Endothelial cell of umbilical vein (primary cell): ENCODE data around the gene INKA2. TPM values are rescaled to one million over a fixed set of nuclear protein-coding genes. Genes with fewer than 3 reads are reported as not detected.

Source experiments
- BruUV-seq: library from RNA; stranded (reverse); fragments of 400-500 nt; replicated peaks from 2 replicates; lab custom pipeline; 2021; lab: Mats Ljungman, UMichigan
- CTCF ChIA-PET: fragments of 300-600, 350-600 bp; sonication (Branson Sonifier 250); formaldehyde crosslinking; loops from one replicate; lab custom pipeline; 2021; ENCODE audit warnings: antibody characterized with exemption, inconsistent platforms; lab: Charles Lee
- POLR2A ChIA-PET: fragments of 300-600, 350-600 bp; sonication (Branson Sonifier 250); formaldehyde crosslinking; loops from one replicate; lab custom pipeline; 2021; ENCODE audit warnings: antibody characterized with exemption, inconsistent platforms; lab: Charles Lee
- DNase-seq: peaks from one replicate; pipeline ENCODE4 v3.0.0-alpha.2; 2011; ENCODE audit warnings: low read depth, low spot score
- FAIRE-seq: peaks from 2 replicates; lab custom pipeline; 2011; peaks lifted over from hg19 to GRCh38; lab: Jason Lieb, UNC
- H2AFZ ChIP-seq: 2 replicates; pipeline ENCODE4 v1.6.0; 2012; ENCODE audit warnings: low read depth, low read length, control low read depth, inconsistent platforms
- H3K27ac ChIP-seq: 2 replicates; pipeline ENCODE4 v1.5.1; 2011; ENCODE audit warnings: low read depth, mild to moderate bottlenecking, control low read depth, low read length, moderate library complexity; ENCODE audit not compliant: insufficient read depth
- H3K27me3 ChIP-seq, 2 experiments: 2 replicates each; pipeline versions ENCODE4 v1.6.0 to v1.6.1; 2011; ENCODE audit warnings: low read length in 2 of 2, mixed read lengths in 1 of 2; ENCODE audit not compliant: control insufficient read depth in 2 of 2, insufficient read depth in 2 of 2
- H3K36me3 ChIP-seq, 2 experiments: 2 replicates in 1 of 2; 3 replicates in 1 of 2; pipeline ENCODE4 v1.5.1; 2011; ENCODE audit warnings: low read length in 2 of 2, mild to moderate bottlenecking in 1 of 2, moderate library complexity in 1 of 2; ENCODE audit not compliant: control insufficient read depth in 2 of 2, insufficient read depth in 2 of 2; ENCODE audit errors: extremely low read depth in 1 of 2
- H3K4me1 ChIP-seq: 3 replicates; pipeline ENCODE4 v1.5.1; 2011; ENCODE audit warnings: mild to moderate bottlenecking, low read length; ENCODE audit not compliant: control insufficient read depth, insufficient read depth; ENCODE audit errors: extremely low read depth
- H3K4me2 ChIP-seq: 2 replicates; pipeline ENCODE4 v1.6.1; 2011; ENCODE audit warnings: low read length, control low read depth, mixed read lengths; ENCODE audit not compliant: insufficient read depth
- H3K4me3 ChIP-seq, 3 experiments: fragments of 200-600 bp in 1 of 3; sonication (generic), shearing (Covaris generic) in 1 of 3; replicated peaks in 1 of 3; 2 replicates each; pipeline ENCODE4 v1.5.1; 2011 to 2016; ENCODE audit warnings: control low read depth in 3 of 3, low read length in 3 of 3, mild to moderate bottlenecking in 2 of 3, inconsistent platforms in 1 of 3, low read depth in 1 of 3, moderate library complexity in 1 of 3; ENCODE audit not compliant: insufficient read depth in 1 of 3
- H3K79me2 ChIP-seq: 2 replicates; pipeline ENCODE4 v1.6.0; 2012; ENCODE audit warnings: low read length, inconsistent platforms; ENCODE audit not compliant: control insufficient read depth, insufficient read depth
- H3K9ac ChIP-seq: replicated peaks from 2 replicates; pipeline ENCODE3; 2011; ENCODE audit warnings: low read length, control low read depth; ENCODE audit not compliant: insufficient read depth; ENCODE audit errors: extremely low read depth
- H3K9me1 ChIP-seq: replicated peaks from 3 replicates; pipeline ENCODE4 v1.6.0; 2011; ENCODE audit warnings: mild to moderate bottlenecking, low read length; ENCODE audit not compliant: control insufficient read depth, insufficient read depth; ENCODE audit errors: extremely low read depth
- H3K9me3 ChIP-seq: replicated peaks from 2 replicates; pipeline ENCODE4 v1.5.1; 2012; ENCODE audit warnings: low read length, inconsistent platforms; ENCODE audit not compliant: control insufficient read depth, insufficient read depth
- H4K20me1 ChIP-seq: replicated peaks from 2 replicates; pipeline ENCODE3; 2011; ENCODE audit warnings: mild to moderate bottlenecking, low read length; ENCODE audit not compliant: control insufficient read depth, insufficient read depth; ENCODE audit errors: extremely low read depth
- CTCF ChIP-seq, 2 donors: IDR thresholded peaks; 1 replicate in 1 of 2; 2 replicates in 1 of 2; pipeline ENCODE4 v1.5.1; 2011; ENCODE audit warnings: low read length in 2 of 2, mild to moderate bottlenecking in 2 of 2, moderate library complexity in 2 of 2, control low read depth in 1 of 2, inconsistent platforms in 1 of 2, low read depth in 1 of 2; ENCODE audit not compliant: insufficient read depth in 1 of 2; ENCODE audit errors: extremely low read depth in 1 of 2
- EZH2 ChIP-seq: IDR thresholded peaks from 2 replicates; pipeline ENCODE4 v1.6.1; 2012; ENCODE audit warnings: borderline replicate concordance, low read depth, mild to moderate bottlenecking, moderate library complexity, low read length, inconsistent platforms; ENCODE audit not compliant: severe bottlenecking
- FOS ChIP-seq: IDR thresholded peaks from 2 replicates; pipeline ENCODE4 v1.6.1; 2011; ENCODE audit warnings: mild to moderate bottlenecking, low read length, moderate library complexity, borderline replicate concordance; ENCODE audit not compliant: insufficient read depth
- GATA2 ChIP-seq: IDR thresholded peaks from 2 replicates; pipeline ENCODE4 v1.7.0; 2011; ENCODE audit warnings: low read depth, mild to moderate bottlenecking, moderate library complexity, mixed read lengths, low read length; ENCODE audit not compliant: insufficient read length, insufficient read depth
- JUN ChIP-seq: IDR thresholded peaks from 2 replicates; pipeline ENCODE4 v1.6.1; 2011; ENCODE audit warnings: borderline replicate concordance, low read depth; ENCODE audit not compliant: insufficient read length, insufficient read depth
- MAX ChIP-seq: IDR thresholded peaks from 2 replicates; pipeline ENCODE4 v1.6.1; 2011; ENCODE audit not compliant: insufficient read depth, insufficient read length
- MYC ChIP-seq: IDR thresholded peaks from one replicate; pipeline ENCODE4 v1.6.1; 2011; ENCODE audit warnings: mild to moderate bottlenecking, low read depth, low read length
- POLR2A ChIP-seq: IDR thresholded peaks from 2 replicates; pipeline ENCODE4 v1.6.1; 2012; ENCODE audit warnings: low read depth, mild to moderate bottlenecking, control low read depth, low read length
- POLR2AphosphoS5 ChIP-seq: IDR thresholded peaks from 2 replicates; pipeline ENCODE4 v1.6.1; 2012; ENCODE audit warnings: low read depth, mild to moderate bottlenecking, control low read depth, low read length, moderate library complexity; ENCODE audit not compliant: insufficient read depth
- dilution Hi-C: fragments of 300-500 bp; cut with MboI; formaldehyde crosslinking; loops from one replicate; pipeline ENCODE4 v1.15.0; 2019; ENCODE audit warnings: low sequenced_read_pairs; ENCODE audit not compliant: extremely low pct_ligation_motif_present
- intact Hi-C: fragments of 100-400 bp; cut with micrococcal nuclease; formaldehyde crosslinking; loops from one replicate; pipeline ENCODE4 v1.10.0; 2022
- polyA plus RNA-seq, 4 experiments: library from polyadenylated mRNA; depleted of rRNA in 3 of 4; stranded (reverse) in 3 of 4; unstranded in 1 of 4; fragments of >200 nt; gene quantifications; 2 replicates each; pipeline versions ENCODE4 v1.2.1 to v1.2.3, GENCODE V29; 2011 to 2012; ENCODE audit warnings: missing spikeins in 1 of 4
- total RNA-seq: library from RNA; stranded (reverse); gene quantifications from 2 replicates; pipeline ENCODE4 v1.2.3, GENCODE V29; 2021

INKA2 gene
- total and polyA plus RNA-seq, 2 donors (not counting 3 experiments of a cell fraction or from before 2014, with no cell fraction given) = 2.4 to 7.8 TPM

GRCh38 chr1:111769517-111770146, 30.4 kb upstream of the INKA2 start:
- peaks cover 2% of the 10 kb centered on the region for H3K9me1 ChIP-seq
- FAIRE-seq = peak; percentile 63
- no peak overlapping the region for H3K4me3 ChIP-seq
- H3K27ac ChIP-seq = no peak overlapping the region
- DNase-seq = peak; percentile 70
- TF ChIP-seq GATA2 (no peak), POLR2A (peak; percentile 18), MYC (no peak), CTCF (IDR thresholded peaks at IDR 0.05; ENCODE audit: extremely low read depth in 1 of 2, insufficient read depth in 1 of 2, low read depth in 1 of 2, low read length in 2 of 2) (peak; percentile 51 to 62), MAX (no peak), EZH2 (no peak), JUN (no peak), FOS (no peak), POLR2AphosphoS5 (no peak)
- dilution Hi-C loops = no loop called here
- H3K36me3 ChIP-seq = peaks cover 2 to 8% of the 10 kb centered on the region in 2 experiments
- CTCF ChIA-PET = interaction anchor here (0.6 to 5.4 kb wide), 34 partner anchors 9 to 599 kb away, joined by 3 to 125 read pairs (median 5); partner anchors contain the start of genes C1orf162 and DDX20
- H3K4me1 ChIP-seq = no peaks in the 10 kb centered on the region
- no peaks in the 10 kb centered on the region for H3K27me3 ChIP-seq
- H3K79me2 ChIP-seq = peaks cover 17% of the 10 kb centered on the region
- H4K20me1 ChIP-seq = no peaks in the 10 kb centered on the region
- POLR2A ChIA-PET = interaction anchor here (0.7 kb wide), 1 partner anchor 22 kb away, joined by 3 read pairs; no protein-coding TSS in a partner anchor
- H3K9ac ChIP-seq = no peak overlapping the region
- H2AFZ ChIP-seq = no peak overlapping the region
- no peaks in the 10 kb centered on the region for H3K9me3 ChIP-seq
- H3K4me2 ChIP-seq = no peak overlapping the region
- intact Hi-C loops = loop anchor here (1.0 kb wide), 4 partner anchors 54 to 546 kb away; no protein-coding TSS in a partner anchor
- BruUV-seq = no TSS peak
